Tibial artery (tissue), 4 donors: ENCODE measurements around the gene RPL23.

Source experiments
- DNase-seq, 2 donors: peaks; one replicate each; pipeline ENCODE4 v3.0.0-alpha.2; 2019
- H3K27ac ChIP-seq, 2 donors: fragments of 200-600 bp; sonication (generic) in 1 of 2; 1 replicate in 1 of 2; 2 replicates in 1 of 2; pipeline ENCODE4 v1.5.1; 2018 to 2019; ENCODE audit warnings: mild to moderate bottlenecking in 1 of 2
- H3K27me3 ChIP-seq, 2 donors: fragments of 200-600 bp; sonication (generic) in 1 of 2; one replicate each; pipeline versions ENCODE4 v1.5.1 to v1.6.0; 2016 to 2019
- H3K36me3 ChIP-seq, 3 donors: fragments of 200-600 bp; sonication (generic) in 2 of 3; one replicate each; pipeline ENCODE4 v1.5.1; 2016 to 2019; ENCODE audit warnings: mild to moderate bottlenecking in 2 of 3
- H3K4me1 ChIP-seq, 4 donors: fragments of 200-600 bp; sonication (generic) in 2 of 4; 1 replicate in 3 of 4; 2 replicates in 1 of 4; pipeline ENCODE4 v1.5.1; 2016 to 2019
- H3K4me3 ChIP-seq, 2 donors: fragments of 200-600 bp; sonication (generic) in 1 of 2; 1 replicate in 1 of 2; 2 replicates in 1 of 2; pipeline ENCODE4 v1.5.1; 2018 to 2019; ENCODE audit warnings: mild to moderate bottlenecking in 2 of 2
- H3K9me3 ChIP-seq, 3 donors: fragments of 200-600 bp; sonication (generic) in 1 of 3; one replicate each; pipeline ENCODE4 v1.5.1; 2016 to 2019
- intact Hi-C: fragments of 100-400 bp; cut with DNase I; formaldehyde crosslinking; loops from one replicate; pipeline ENCODE4 v1.15.0; 2023; ENCODE audit warnings: low total_unique reads
- TF ChIP-seq, protein P1 (sequence below), 2 experiments: fragments of 200-600 bp in 1 of 2; fragments of 450-650 bp in 1 of 2; IDR thresholded peaks; one replicate each; pipeline ENCODE4 v1.5.1; 2017 to 2019; ENCODE audit warnings: antibody characterized with exemption in 2 of 2, mild to moderate bottlenecking in 1 of 2, moderate library complexity in 1 of 2

The RPL23 gene

DNA sequence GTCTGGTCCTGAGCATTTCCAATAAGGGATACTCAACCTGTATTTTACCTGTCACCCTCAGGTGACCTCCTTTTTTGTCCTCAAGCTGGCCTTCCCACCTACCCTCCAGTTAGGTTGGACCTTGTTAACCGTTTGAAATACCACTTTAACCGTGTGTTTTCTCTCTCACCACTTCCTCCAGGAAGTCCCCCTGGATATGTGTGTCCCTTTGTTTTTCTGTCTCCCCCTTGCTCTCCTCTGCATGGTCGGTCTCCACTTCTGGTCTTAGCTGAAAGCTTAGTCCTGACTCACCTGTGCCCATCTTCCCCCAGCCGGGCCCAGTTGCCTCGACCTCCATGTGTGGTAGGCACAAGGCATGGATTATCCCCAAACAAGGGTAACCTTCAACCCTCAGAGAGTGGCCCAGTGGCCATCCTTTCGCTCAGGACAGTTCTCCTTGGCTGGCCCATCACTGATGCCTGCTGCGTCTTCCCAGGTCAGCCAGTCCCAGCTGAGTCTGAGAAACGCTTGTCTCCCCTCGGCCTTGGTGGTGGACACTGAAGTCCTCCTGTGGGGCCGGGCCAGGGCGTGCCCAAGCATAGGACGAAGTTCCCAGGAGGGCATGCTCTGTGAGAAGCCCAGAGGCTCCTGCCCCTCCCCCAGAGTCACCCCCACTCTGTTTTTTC, 36.4 kb upstream of the RPL23 start:
- peaks cover 0 to 91% (median 64%) of the 10 kb centered on the region in 4 donors for H3K4me1 ChIP-seq
- no peaks in the 10 kb centered on the region for H3K27me3 ChIP-seq
- H3K4me3 ChIP-seq: no peak overlapping the region
- TF ChIP-seq, protein P1, sequence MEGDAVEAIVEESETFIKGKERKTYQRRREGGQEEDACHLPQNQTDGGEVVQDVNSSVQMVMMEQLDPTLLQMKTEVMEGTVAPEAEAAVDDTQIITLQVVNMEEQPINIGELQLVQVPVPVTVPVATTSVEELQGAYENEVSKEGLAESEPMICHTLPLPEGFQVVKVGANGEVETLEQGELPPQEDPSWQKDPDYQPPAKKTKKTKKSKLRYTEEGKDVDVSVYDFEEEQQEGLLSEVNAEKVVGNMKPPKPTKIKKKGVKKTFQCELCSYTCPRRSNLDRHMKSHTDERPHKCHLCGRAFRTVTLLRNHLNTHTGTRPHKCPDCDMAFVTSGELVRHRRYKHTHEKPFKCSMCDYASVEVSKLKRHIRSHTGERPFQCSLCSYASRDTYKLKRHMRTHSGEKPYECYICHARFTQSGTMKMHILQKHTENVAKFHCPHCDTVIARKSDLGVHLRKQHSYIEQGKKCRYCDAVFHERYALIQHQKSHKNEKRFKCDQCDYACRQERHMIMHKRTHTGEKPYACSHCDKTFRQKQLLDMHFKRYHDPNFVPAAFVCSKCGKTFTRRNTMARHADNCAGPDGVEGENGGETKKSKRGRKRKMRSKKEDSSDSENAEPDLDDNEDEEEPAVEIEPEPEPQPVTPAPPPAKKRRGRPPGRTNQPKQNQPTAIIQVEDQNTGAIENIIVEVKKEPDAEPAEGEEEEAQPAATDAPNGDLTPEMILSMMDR (IDR thresholded peaks at IDR 0.05): no peak
- intact Hi-C loops: no loop called here
- no peak for DNase-seq
- H3K9me3 ChIP-seq: no peaks in the 10 kb centered on the region
- peaks cover 27 to 77% (median 47%) of the 10 kb centered on the region in 3 donors for H3K36me3 ChIP-seq
- peak overlapping the region; percentile 23 to 77 for H3K27ac ChIP-seq

GRCh38 chr17:38888842-38889241, 35.3 kb upstream of the RPL23 start:
- Histone ChIP-seq H3K4me3 (no peak overlapping the region), H3K36me3 (peaks cover 27 to 67% (median 47%) of the 10 kb centered on the region in 3 donors), H3K4me1 (peaks cover 0 to 91% (median 69%) of the 10 kb centered on the region in 4 donors), H3K27ac (peak overlapping the region in 1 of 2 donors; percentile 3), H3K9me3 (no peaks in the 10 kb centered on the region), H3K27me3 (no peaks in the 10 kb centered on the region)
- intact Hi-C loops: no loop called here
- TF ChIP-seq, protein P1 (IDR thresholded peaks at IDR 0.05): no peak
- no peak for DNase-seq

DNA sequence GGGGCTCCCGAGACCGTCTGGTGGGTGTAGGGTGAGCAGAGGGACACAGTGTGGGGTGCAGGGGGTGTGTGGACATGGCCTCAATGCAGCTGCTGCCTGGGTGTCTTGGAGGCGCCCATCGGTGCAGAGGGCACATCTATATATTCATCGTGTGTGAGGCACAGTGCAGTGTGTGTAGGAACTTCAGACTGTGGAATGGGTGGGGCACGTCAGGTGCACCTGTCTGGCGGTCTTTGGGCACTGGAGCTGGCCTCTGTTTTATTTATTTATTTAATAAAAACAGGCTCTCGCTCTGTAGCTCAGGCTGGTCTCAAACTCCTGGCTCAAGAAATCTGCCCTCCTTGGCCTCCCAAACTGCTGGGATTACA, 33.1 kb upstream of the RPL23 start:
- peaks cover 0 to 91% (median 73%) of the 10 kb centered on the region in 4 donors for H3K4me1 ChIP-seq
- peak overlapping the region; percentile 63 to 92 for H3K27ac ChIP-seq
- H3K27me3 ChIP-seq: no peaks in the 10 kb centered on the region
- H3K9me3 ChIP-seq: no peaks in the 10 kb centered on the region
- H3K4me3 ChIP-seq: no peak overlapping the region
- DNase-seq: no peak
- intact Hi-C loops: no loop called here
- peaks cover 17 to 53% (median 29%) of the 10 kb centered on the region in 3 donors for H3K36me3 ChIP-seq
- TF ChIP-seq, protein P1 (IDR thresholded peaks at IDR 0.05): no peak

DNA sequence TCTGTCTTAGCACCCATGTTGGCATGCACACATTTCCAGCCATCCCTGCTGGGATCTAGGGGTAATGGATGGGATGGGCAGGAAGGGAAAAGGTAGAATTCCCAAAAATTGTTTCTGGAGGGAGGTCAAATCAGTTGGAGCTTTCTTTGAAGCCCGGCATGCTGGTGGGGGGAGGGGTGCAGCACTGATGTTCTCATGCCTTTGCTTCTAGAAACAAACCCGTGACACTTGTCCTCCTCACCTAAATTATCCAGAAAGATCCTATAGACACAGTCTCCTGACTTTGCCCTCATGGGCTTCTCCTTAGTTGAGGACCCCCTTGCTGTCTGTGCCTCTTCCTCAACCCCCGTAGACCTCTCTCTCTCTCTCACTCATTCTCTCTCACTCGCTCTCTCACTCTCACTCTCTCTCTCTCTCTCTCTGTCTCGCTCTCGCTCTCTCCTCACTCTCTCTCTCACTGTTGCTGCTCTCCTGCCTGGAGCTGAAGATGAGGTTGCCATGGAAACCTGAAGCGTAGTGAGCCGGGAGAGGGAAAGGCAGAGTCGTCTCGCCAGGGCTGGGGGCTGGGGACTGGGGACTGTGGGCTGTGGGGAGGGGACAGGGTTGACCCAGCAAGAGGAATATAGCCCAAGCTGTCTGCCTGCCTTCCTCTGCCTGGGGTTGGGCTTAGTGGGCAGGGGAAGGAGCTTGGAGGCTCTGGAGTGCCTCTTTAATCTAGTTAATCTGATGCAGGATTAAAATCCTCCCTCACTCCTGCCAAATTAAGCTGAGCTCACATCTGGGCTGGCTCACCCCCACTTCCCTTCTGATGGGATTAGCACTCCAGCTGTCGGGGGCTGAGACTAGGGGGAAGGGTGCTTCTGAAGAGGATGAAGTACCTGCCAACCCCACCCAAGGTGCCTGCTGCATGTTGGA, 32.5 kb upstream of the RPL23 start:
- Histone ChIP-seq H3K27me3 (no peaks in the 10 kb centered on the region), H3K4me3 (peak overlapping the region in 1 of 2 donors; percentile 10), H3K9me3 (no peaks in the 10 kb centered on the region), H3K36me3 (peaks cover 11 to 46% (median 23%) of the 10 kb centered on the region in 3 donors), H3K4me1 (peaks cover 0 to 92% (median 78%) of the 10 kb centered on the region in 4 donors), H3K27ac (peak overlapping the region; percentile 63 to 92)
- intact Hi-C loops: no loop called here
- no peak for DNase-seq
- TF ChIP-seq, protein P1 (IDR thresholded peaks at IDR 0.05): peak in 1 of 2 experiments; percentile 8

DNA sequence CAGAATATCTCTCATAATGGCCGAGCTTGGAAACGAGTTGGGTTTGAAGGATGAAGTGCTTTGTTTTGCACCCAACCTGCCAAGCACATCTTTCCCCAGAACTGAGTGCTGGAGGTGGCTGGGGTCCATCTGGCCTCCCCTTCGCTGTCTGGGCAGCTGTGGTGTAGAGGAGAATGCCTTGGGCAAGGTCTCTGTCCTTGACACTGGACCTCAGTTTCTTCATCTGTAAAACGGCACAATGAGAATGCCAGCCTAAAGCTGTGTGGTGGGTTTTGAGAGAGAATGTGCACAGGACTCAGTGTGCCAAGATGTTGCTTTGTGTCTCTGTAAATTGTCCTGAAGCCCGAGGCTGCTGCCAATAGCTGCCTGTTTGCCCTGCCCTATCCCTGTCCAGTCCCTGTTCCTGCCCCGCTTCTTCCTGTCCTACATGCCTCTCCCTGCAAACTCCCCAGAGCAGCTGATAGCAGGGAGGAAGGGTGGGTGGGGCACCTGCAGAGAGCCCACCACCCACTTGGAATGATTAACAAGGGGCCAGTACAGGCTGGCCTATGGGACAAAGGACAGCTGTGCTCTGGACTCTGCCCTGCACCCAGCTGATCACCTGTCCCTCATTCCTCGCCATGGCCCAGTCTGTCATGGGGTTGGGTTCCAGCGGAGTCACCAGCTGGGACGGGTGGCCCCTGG, 31.7 kb upstream of the RPL23 start:
- H3K36me3 ChIP-seq: peaks cover 3 to 38% (median 15%) of the 10 kb centered on the region in 3 donors
- intact Hi-C loops: no loop called here
- peak overlapping the region in 1 of 2 donors; percentile 10 for H3K4me3 ChIP-seq

More for the DNA sequence above, 31.7 kb upstream of the RPL23 start:
- TF ChIP-seq, protein P1 (IDR thresholded peaks at IDR 0.05): no peak
- peaks cover 0 to 94% (median 84%) of the 10 kb centered on the region in 4 donors for H3K4me1 ChIP-seq
- H3K27me3 ChIP-seq: no peaks in the 10 kb centered on the region
- no peaks in the 10 kb centered on the region for H3K9me3 ChIP-seq
- peak overlapping the region; percentile 63 to 92 for H3K27ac ChIP-seq
- no peak for DNase-seq
